ENCODE results near the gene RABL6. TPM values are rescaled to one million over a fixed set of nuclear protein-coding genes. Genes with fewer than 3 reads are reported as not detected.
"Not testable (repeated sequence)": the region's sequence is repeated elsewhere in the genome, so short reads cannot be mapped to it uniquely, and the experiment has no call there.

RABL6 gene
- total and polyA plus RNA-seq, 5 donors from 2014 or later: 9.4 to 63.6 (median 11.4) TPM

DNA sequence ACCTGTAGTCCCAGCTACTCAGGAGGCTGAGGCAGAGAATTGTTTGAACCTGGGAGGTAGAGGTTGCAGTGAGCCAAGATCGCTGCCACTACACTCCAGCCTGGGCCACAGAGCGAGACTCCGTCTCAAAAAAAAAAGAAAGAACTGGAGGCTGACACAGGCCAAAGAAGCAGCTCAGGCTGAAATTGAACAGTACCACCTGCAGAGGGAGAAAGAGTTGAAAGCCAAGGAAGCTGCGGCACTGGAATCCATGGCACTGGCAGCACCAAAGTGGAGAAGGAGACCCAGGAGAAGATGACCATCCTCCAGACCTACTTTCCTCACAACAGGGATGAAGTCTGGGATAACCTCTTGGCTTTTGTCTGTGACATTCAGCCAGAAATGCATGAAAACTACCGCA is 27.9 kb upstream of the RABL6 start:
- Histone ChIP-seq H3K4me3 (ENCODE audit: low read depth, low read length) (no peak overlapping the region), H3K27ac (ENCODE audit: insufficient read depth, low read length, poor library complexity, severe bottlenecking) (no peak overlapping the region), H3K27me3 (ENCODE audit: control insufficient read depth, insufficient read depth, low read length) (peaks cover 3% of the 10 kb centered on the region), H3K9me3 (ENCODE audit: control insufficient read depth in 2 of 2, low read length in 2 of 2) (no peaks in the 10 kb centered on the region), H3K4me1 (ENCODE audit: control insufficient read depth, insufficient read depth, low read length, poor library complexity, severe bottlenecking) (no peaks in the 10 kb centered on the region), H3K36me3 (ENCODE audit: control insufficient read depth, insufficient read depth, low read length) (no peaks in the 10 kb centered on the region)
- ATAC-seq (ENCODE audit: low read depth in 2 of 2): no peak
- Mint-ChIP-seq H3K27ac (no peak overlapping the region), H3K4me1 (peaks cover 0 to 5% (median 0%) of the 10 kb centered on the region in 4 donors), H3K9me3 (peaks cover 0 to 3% (median 0%) of the 10 kb centered on the region in 7 donors), H3K36me3 (no peaks in the 10 kb centered on the region), H3K4me3 (no peak overlapping the region), H3K27me3 (peaks cover 25% of the 10 kb centered on the region)
- no peak for DNase-seq

DNA sequence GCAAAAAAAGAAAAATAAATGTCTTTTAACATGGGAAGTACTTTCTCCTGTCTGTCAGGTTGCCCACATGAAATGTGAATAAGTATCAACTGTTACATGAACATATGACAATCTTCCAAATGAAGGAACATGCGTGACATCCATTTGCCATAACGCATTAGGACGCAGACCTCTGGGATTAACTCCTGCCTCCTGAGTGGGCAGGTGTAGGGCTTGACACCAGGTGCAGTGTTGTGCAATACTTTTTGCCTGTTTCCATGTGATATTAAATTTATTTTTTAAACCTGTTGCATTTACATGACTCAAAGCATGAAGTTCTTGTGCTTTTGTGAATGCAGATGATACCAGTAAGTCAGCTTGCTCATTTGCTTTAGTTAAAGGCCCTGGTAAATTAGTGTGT is 25.3 kb upstream of the RABL6 start:
- DNase-seq (no peak), ATAC-seq (ENCODE audit: low read depth in 2 of 2) (no peak)
- no peak overlapping the region for H3K27ac Mint-ChIP-seq
- H3K27me3 ChIP-seq (ENCODE audit: control insufficient read depth, insufficient read depth, low read length): peaks cover 3% of the 10 kb centered on the region
- H3K27me3 Mint-ChIP-seq: peaks cover 32% of the 10 kb centered on the region
- no peaks in the 10 kb centered on the region for H3K9me3 ChIP-seq (ENCODE audit: control insufficient read depth in 2 of 2, low read length in 2 of 2)
- peaks cover 0 to 8% (median 1%) of the 10 kb centered on the region in 4 donors for H3K4me1 Mint-ChIP-seq
- H3K36me3 Mint-ChIP-seq: no peaks in the 10 kb centered on the region
- peaks cover 1% of the 10 kb centered on the region for H3K4me1 ChIP-seq (ENCODE audit: control insufficient read depth, insufficient read depth, low read length, poor library complexity, severe bottlenecking)
- H3K9me3 Mint-ChIP-seq: peaks cover 0 to 2% (median 0%) of the 10 kb centered on the region in 7 donors
- H3K4me3 Mint-ChIP-seq: no peak overlapping the region
- H3K27ac ChIP-seq (ENCODE audit: insufficient read depth, low read length, poor library complexity, severe bottlenecking): no peak overlapping the region
- no peaks in the 10 kb centered on the region for H3K36me3 ChIP-seq (ENCODE audit: control insufficient read depth, insufficient read depth, low read length)
- no peak overlapping the region for H3K4me3 ChIP-seq (ENCODE audit: low read depth, low read length)

- Mint-ChIP-seq H3K4me1 (peaks cover 0 to 9% (median 6%) of the 10 kb centered on the region in 4 donors), H3K36me3 (no peaks in the 10 kb centered on the region), H3K4me3 (no peak overlapping the region), H3K9me3 (no peaks in the 10 kb centered on the region), H3K27me3 (peaks cover 23% of the 10 kb centered on the region), H3K27ac (no peak overlapping the region)
- H3K4me3 ChIP-seq (ENCODE audit: low read depth, low read length): no peak overlapping the region
- no peaks in the 10 kb centered on the region for H3K36me3 ChIP-seq (ENCODE audit: control insufficient read depth, insufficient read depth, low read length)
- DNase-seq (peak in 1 of 3 donors; percentile 41), ATAC-seq (ENCODE audit: low read depth in 2 of 2) (no peak)
- peaks cover 6% of the 10 kb centered on the region for H3K4me1 ChIP-seq (ENCODE audit: control insufficient read depth, insufficient read depth, low read length, poor library complexity, severe bottlenecking)
- H3K27ac ChIP-seq (ENCODE audit: insufficient read depth, low read length, poor library complexity, severe bottlenecking): no peak overlapping the region
- no peaks in the 10 kb centered on the region for H3K27me3 ChIP-seq (ENCODE audit: control insufficient read depth, insufficient read depth, low read length)
- no peaks in the 10 kb centered on the region for H3K9me3 ChIP-seq (ENCODE audit: control insufficient read depth in 2 of 2, low read length in 2 of 2)
Measured at GRCh38 chr9:136784249-136784996, 23.3 kb upstream of the RABL6 start.

- Mint-ChIP-seq H3K27ac (no peak overlapping the region), H3K4me1 (peaks cover 0 to 9% (median 6%) of the 10 kb centered on the region in 4 donors), H3K9me3 (no peaks in the 10 kb centered on the region), H3K4me3 (no peak overlapping the region), H3K36me3 (no peaks in the 10 kb centered on the region), H3K27me3 (peaks cover 19% of the 10 kb centered on the region)
- peak in 2 of 3 donors; percentile 35 to 40 for DNase-seq
- no peaks in the 10 kb centered on the region for H3K36me3 ChIP-seq (ENCODE audit: control insufficient read depth, insufficient read depth, low read length)
- H3K9me3 ChIP-seq (ENCODE audit: control insufficient read depth in 2 of 2, low read length in 2 of 2): no peaks in the 10 kb centered on the region
- H3K4me3 ChIP-seq (ENCODE audit: low read depth, low read length): no peak overlapping the region
- peaks cover 6% of the 10 kb centered on the region for H3K4me1 ChIP-seq (ENCODE audit: control insufficient read depth, insufficient read depth, low read length, poor library complexity, severe bottlenecking)
- H3K27me3 ChIP-seq (ENCODE audit: control insufficient read depth, insufficient read depth, low read length): no peaks in the 10 kb centered on the region
- H3K27ac ChIP-seq (ENCODE audit: insufficient read depth, low read length, poor library complexity, severe bottlenecking): no peak overlapping the region
- peak in 1 of 2 donors; percentile 73 for ATAC-seq (ENCODE audit: low read depth in 2 of 2)
Measured at GRCh38 chr9:136784997-136785361, 22.8 kb upstream of the RABL6 start.

GRCh38 chr9:136785565-136786355 is 22.0 kb upstream of the RABL6 start:
- not testable (repeated sequence) for H3K4me3 ChIP-seq (ENCODE audit: low read depth, low read length); H3K4me3 Mint-ChIP-seq; DNase-seq; H3K27me3 ChIP-seq (ENCODE audit: control insufficient read depth, insufficient read depth, low read length); H3K36me3 Mint-ChIP-seq; H3K9me3 ChIP-seq (ENCODE audit: control insufficient read depth in 2 of 2, low read length in 2 of 2); H3K27ac Mint-ChIP-seq; ATAC-seq (ENCODE audit: low read depth in 2 of 2); H3K36me3 ChIP-seq (ENCODE audit: control insufficient read depth, insufficient read depth, low read length); H3K27ac ChIP-seq (ENCODE audit: insufficient read depth, low read length, poor library complexity, severe bottlenecking); H3K9me3 Mint-ChIP-seq
- H3K4me1 ChIP-seq (ENCODE audit: control insufficient read depth, insufficient read depth, low read length, poor library complexity, severe bottlenecking): peaks cover 12% of the 10 kb centered on the region
- Mint-ChIP-seq H3K27me3 (peaks cover 19% of the 10 kb centered on the region), H3K4me1 (peaks cover 5 to 14% (median 7%) of the 10 kb centered on the region in 4 donors)

DNA sequence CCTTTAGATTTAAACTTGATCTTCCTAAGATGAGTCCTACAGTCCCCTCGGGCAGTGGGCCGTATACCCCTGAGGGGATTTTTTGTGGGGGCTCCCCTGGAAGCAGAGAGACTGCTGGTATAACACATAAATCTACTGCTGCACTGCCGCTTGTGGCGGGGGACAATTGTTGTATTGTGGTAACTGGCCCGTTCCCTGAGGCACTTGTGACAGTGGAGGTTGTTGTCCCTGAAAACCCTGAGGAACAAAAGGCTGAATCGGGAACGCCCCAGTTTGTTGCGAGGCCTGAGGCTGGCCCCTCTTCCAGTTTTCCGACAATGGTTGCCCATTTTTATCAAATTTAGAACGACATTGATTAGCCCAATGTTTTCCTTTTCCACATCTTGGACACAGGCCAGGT is 21.3 kb upstream of the RABL6 start:
- H3K36me3 Mint-ChIP-seq: no peaks in the 10 kb centered on the region
- Histone ChIP-seq H3K4me1 (ENCODE audit: control insufficient read depth, insufficient read depth, low read length, poor library complexity, severe bottlenecking) (peaks cover 14% of the 10 kb centered on the region), H3K36me3 (ENCODE audit: control insufficient read depth, insufficient read depth, low read length) (no peaks in the 10 kb centered on the region), H3K27ac (ENCODE audit: insufficient read depth, low read length, poor library complexity, severe bottlenecking) (no peak overlapping the region), H3K4me3 (ENCODE audit: low read depth, low read length) (no peak overlapping the region), H3K27me3 (ENCODE audit: control insufficient read depth, insufficient read depth, low read length) (no peaks in the 10 kb centered on the region), H3K9me3 (ENCODE audit: control insufficient read depth in 2 of 2, low read length in 2 of 2) (no peaks in the 10 kb centered on the region)
- DNase-seq (no peak), ATAC-seq (ENCODE audit: low read depth in 2 of 2) (no peak)
- H3K9me3 Mint-ChIP-seq: no peaks in the 10 kb centered on the region
- peaks cover 19% of the 10 kb centered on the region for H3K27me3 Mint-ChIP-seq
- no peak overlapping the region for H3K27ac Mint-ChIP-seq
- H3K4me1 Mint-ChIP-seq: peaks cover 5 to 19% (median 10%) of the 10 kb centered on the region in 4 donors
- H3K4me3 Mint-ChIP-seq: no peak overlapping the region

DNA sequence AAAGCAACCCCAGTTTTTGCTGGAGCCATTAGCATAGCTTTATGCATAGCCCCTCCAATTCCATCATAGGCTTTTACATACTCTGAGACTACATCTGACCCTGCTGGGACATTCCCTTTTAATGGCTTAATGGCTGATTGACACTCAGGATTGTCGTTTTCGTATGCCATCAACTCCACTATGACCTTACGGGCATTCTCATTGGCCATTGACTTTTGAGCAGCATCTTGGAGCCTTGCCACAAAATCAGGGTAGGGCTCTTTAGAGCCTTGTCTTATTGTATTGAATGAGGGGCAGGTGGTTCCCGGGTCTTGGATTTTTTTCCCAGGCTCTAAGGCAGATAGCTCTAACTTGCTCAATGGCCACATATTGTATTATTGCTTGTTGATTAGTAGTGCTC is 20.8 kb upstream of the RABL6 start:
- not testable (repeated sequence) for H3K27ac Mint-ChIP-seq; H3K36me3 ChIP-seq (ENCODE audit: control insufficient read depth, insufficient read depth, low read length); ATAC-seq (ENCODE audit: low read depth in 2 of 2); H3K9me3 Mint-ChIP-seq; DNase-seq; H3K27ac ChIP-seq (ENCODE audit: insufficient read depth, low read length, poor library complexity, severe bottlenecking); H3K9me3 ChIP-seq (ENCODE audit: control insufficient read depth in 2 of 2, low read length in 2 of 2); H3K27me3 ChIP-seq (ENCODE audit: control insufficient read depth, insufficient read depth, low read length); H3K36me3 Mint-ChIP-seq; H3K4me3 ChIP-seq (ENCODE audit: low read depth, low read length); H3K4me3 Mint-ChIP-seq
- peaks cover 20% of the 10 kb centered on the region for H3K4me1 ChIP-seq (ENCODE audit: control insufficient read depth, insufficient read depth, low read length, poor library complexity, severe bottlenecking)
- Mint-ChIP-seq H3K4me1 (peaks cover 5 to 22% (median 10%) of the 10 kb centered on the region in 4 donors), H3K27me3 (peaks cover 18% of the 10 kb centered on the region)

Data from CD4-positive, CD25-positive, alpha-beta regulatory T cell (primary cell).